ENCODE data around the gene LOXHD1. TPM values are rescaled to one million over a fixed set of nuclear protein-coding genes. Genes with fewer than 3 reads are reported as not detected.
A peak's percentile ranks its signal among the peaks of the same experiment; 100 is the strongest.

LOXHD1 gene
- total RNA-seq, 1 experiment from 2014 or later, result 25.5 TPM

DNA sequence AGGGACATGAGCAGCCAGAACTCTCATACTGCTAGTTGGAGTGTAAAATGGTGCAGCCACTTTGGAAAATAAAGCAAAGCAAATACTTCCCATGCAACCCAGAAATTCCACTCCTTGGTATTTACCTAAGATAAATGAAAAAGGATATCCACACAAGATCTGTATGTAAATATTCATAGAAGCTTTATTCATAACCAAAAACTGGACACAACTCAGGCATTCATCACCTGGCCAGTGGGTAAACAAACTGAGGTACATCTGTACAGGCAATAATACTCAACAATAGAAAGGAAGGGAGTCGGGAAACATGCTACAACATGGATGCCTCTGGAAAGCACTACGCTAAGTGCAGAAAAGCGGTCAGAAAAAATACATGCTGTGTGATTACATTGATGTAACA, 2.5 kb upstream of the LOXHD1 start:
- ChIA-PET POLR2A (ENCODE audit: low non-redundant PET) (no interaction called here), CTCF (interaction anchor here (0.6 kb wide), 1 partner anchor 179 kb away, joined by 3 read pairs; no protein-coding TSS in a partner anchor)
- no peaks in the 10 kb centered on the region for H3K4me1 ChIP-seq (ENCODE audit: insufficient read depth, low read length, poor library complexity, severe bottlenecking)
- no peak overlapping the region for H3K27ac ChIP-seq (ENCODE audit: low read depth, low read length, poor library complexity, severe bottlenecking)
- no peaks in the 10 kb centered on the region for H3K27me3 ChIP-seq (replicated peaks; ENCODE audit: insufficient read depth, low read depth, low read length, poor library complexity)
- no peak for DNase-seq (ENCODE audit: low spot score)
- H3K4me3 ChIP-seq (ENCODE audit: low read depth, low read length, poor library complexity, severe bottlenecking), result no peak overlapping the region
- intact Hi-C loops (cut with micrococcal nuclease; ENCODE audit: unreplicated experiment), result no loop called here
- no peaks in the 10 kb centered on the region for H3K9me3 ChIP-seq (ENCODE audit: low read depth, low read length, poor library complexity, severe bottlenecking)
- TF ChIP-seq EZH2 (IDR thresholded peaks at IDR 0.05; ENCODE audit: borderline replicate concordance, low read depth, low read length, poor library complexity, severe bottlenecking) (no peak), CTCF (conservative IDR thresholded peaks at IDR 0.05; ENCODE audit: low read depth, low read length) (no peak)
- no peaks in the 10 kb centered on the region for H3K36me3 ChIP-seq (ENCODE audit: insufficient read depth, low read length, poor library complexity, severe bottlenecking)
- no TSS peak for BruUV-seq (replicated peaks)

- no peak for TF ChIP-seq CTCF (conservative IDR thresholded peaks at IDR 0.05; ENCODE audit: low read depth, low read length)
- TF ChIP-seq EZH2 (IDR thresholded peaks at IDR 0.05; ENCODE audit: borderline replicate concordance, low read depth, low read length, poor library complexity, severe bottlenecking), result no peak
- no peak for DNase-seq (ENCODE audit: low spot score)
- Histone ChIP-seq H3K4me1 (ENCODE audit: insufficient read depth, low read length, poor library complexity, severe bottlenecking) (no peaks in the 10 kb centered on the region), H3K36me3 (ENCODE audit: insufficient read depth, low read length, poor library complexity, severe bottlenecking) (no peaks in the 10 kb centered on the region), H3K27me3 (replicated peaks; ENCODE audit: insufficient read depth, low read depth, low read length, poor library complexity) (no peaks in the 10 kb centered on the region), H3K27ac (ENCODE audit: low read depth, low read length, poor library complexity, severe bottlenecking) (no peak overlapping the region), H3K9me3 (ENCODE audit: low read depth, low read length, poor library complexity, severe bottlenecking) (no peaks in the 10 kb centered on the region), H3K4me3 (ENCODE audit: low read depth, low read length, poor library complexity, severe bottlenecking) (no peak overlapping the region)
- intact Hi-C loops (cut with micrococcal nuclease; ENCODE audit: unreplicated experiment), result no loop called here
- BruUV-seq (replicated peaks), result no TSS peak
- ChIA-PET POLR2A (ENCODE audit: low non-redundant PET) (no interaction called here), CTCF (no interaction called here)
Measured at GRCh38 chr18:46656326-46657114, 500 bp downstream of the LOXHD1 start.

DNA sequence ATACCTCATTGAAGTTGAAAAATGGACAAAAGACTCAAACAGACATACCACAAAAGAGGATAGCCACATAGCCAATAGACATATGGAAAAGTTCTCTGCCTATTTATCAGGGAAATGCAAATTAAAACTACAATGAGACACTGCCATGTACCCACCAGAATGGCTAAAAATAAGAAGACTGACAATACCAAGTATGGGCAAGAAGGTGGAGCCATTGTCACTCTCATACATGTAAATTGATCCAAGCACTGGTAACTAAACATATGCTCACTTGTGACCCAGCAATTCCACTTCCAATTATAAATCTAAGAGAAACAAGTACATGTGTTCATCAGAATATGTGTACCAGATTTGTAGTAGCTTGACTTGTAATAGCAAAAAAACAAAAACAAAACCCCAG, 4.6 kb downstream of the LOXHD1 start:
- 0 out of 2 replicates have a peak, but pooled peaks have one; percentile 14 for TF ChIP-seq CTCF (conservative IDR thresholded peaks at IDR 0.05; ENCODE audit: low read depth, low read length)
- no peak for TF ChIP-seq EZH2 (IDR thresholded peaks at IDR 0.05; ENCODE audit: borderline replicate concordance, low read depth, low read length, poor library complexity, severe bottlenecking)
- DNase-seq (ENCODE audit: low spot score), result no peak
- no peaks in the 10 kb centered on the region for H3K27me3 ChIP-seq (replicated peaks; ENCODE audit: insufficient read depth, low read depth, low read length, poor library complexity)
- no TSS peak for BruUV-seq (replicated peaks)
- H3K36me3 ChIP-seq (ENCODE audit: insufficient read depth, low read length, poor library complexity, severe bottlenecking), result no peaks in the 10 kb centered on the region
- no peaks in the 10 kb centered on the region for H3K9me3 ChIP-seq (ENCODE audit: low read depth, low read length, poor library complexity, severe bottlenecking)
- H3K4me3 ChIP-seq (ENCODE audit: low read depth, low read length, poor library complexity, severe bottlenecking), result no peak overlapping the region
- ChIA-PET POLR2A (ENCODE audit: low non-redundant PET) (no interaction called here), CTCF (no interaction called here)
- intact Hi-C loops (cut with micrococcal nuclease; ENCODE audit: unreplicated experiment), result no loop called here
- H3K4me1 ChIP-seq (ENCODE audit: insufficient read depth, low read length, poor library complexity, severe bottlenecking), result no peaks in the 10 kb centered on the region
- H3K27ac ChIP-seq (ENCODE audit: low read depth, low read length, poor library complexity, severe bottlenecking), result no peak overlapping the region
